Measurements from ENCODE around the gene ZKSCAN5.

DNA sequence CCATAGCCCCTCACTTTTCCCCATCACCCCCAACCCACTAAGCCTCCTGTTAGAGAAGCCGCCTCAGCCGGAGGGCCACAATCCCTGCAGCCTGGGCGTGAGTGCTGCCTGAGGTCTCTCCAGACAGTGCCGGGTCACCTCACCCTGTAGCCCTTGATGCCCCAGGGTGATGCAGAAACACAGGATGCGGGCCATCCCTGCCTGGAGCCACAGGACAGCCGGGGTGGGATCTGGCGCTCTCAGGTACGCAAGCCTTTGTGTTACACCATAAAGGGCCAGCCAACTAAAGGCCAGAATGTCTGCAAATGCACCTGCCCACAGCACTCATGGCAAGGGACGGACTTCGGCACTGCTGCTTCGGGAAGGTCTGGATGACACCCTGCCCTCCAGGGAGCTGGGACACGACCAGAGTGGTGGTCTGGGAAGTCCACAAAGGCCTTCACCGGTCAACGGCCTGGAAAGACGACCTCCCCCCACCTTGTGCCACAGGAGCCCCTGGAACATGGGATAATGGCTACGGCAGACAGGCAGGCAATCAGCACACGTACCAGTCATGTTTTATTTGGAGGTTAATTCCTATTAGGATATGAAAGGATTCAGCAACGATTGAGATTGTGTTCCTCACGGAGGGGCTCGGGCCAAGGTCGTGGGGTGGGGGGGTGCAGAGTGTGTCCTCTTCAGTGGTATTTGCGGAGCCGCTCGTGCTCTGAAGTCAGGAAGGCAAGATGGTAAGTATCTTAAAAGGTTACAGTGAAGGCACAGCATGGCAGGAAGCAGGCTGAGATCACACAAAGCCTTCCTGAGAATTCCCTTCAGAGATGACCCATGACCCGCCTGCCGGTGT lies 46.6 kb upstream of the ZKSCAN5 start:
- TF ChIP-seq, protein P1, sequence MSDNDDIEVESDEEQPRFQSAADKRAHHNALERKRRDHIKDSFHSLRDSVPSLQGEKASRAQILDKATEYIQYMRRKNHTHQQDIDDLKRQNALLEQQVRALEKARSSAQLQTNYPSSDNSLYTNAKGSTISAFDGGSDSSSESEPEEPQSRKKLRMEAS (CRISPR knock-in tag; IDR thresholded peaks at IDR 0.05) = no peak
- TF ChIP-seq ZNF219 (CRISPR knock-in tag; IDR thresholded peaks at IDR 0.05; ENCODE audit: borderline replicate concordance) (no peak), TP53 (CRISPR knock-in tag; IDR thresholded peaks at IDR 0.05) (no peak), TEAD4 (CRISPR knock-in tag; IDR thresholded peaks at IDR 0.05) (no peak), GABPB1 (CRISPR knock-in tag; IDR thresholded peaks at IDR 0.05) (no peak), KAT7 (CRISPR knock-in tag; IDR thresholded peaks at IDR 0.05; ENCODE audit: borderline replicate concordance) (no peak)
- TF ChIP-seq, protein P2, sequence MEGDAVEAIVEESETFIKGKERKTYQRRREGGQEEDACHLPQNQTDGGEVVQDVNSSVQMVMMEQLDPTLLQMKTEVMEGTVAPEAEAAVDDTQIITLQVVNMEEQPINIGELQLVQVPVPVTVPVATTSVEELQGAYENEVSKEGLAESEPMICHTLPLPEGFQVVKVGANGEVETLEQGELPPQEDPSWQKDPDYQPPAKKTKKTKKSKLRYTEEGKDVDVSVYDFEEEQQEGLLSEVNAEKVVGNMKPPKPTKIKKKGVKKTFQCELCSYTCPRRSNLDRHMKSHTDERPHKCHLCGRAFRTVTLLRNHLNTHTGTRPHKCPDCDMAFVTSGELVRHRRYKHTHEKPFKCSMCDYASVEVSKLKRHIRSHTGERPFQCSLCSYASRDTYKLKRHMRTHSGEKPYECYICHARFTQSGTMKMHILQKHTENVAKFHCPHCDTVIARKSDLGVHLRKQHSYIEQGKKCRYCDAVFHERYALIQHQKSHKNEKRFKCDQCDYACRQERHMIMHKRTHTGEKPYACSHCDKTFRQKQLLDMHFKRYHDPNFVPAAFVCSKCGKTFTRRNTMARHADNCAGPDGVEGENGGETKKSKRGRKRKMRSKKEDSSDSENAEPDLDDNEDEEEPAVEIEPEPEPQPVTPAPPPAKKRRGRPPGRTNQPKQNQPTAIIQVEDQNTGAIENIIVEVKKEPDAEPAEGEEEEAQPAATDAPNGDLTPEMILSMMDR (IDR thresholded peaks at IDR 0.05) = no peak
- TF ChIP-seq, protein P3, sequence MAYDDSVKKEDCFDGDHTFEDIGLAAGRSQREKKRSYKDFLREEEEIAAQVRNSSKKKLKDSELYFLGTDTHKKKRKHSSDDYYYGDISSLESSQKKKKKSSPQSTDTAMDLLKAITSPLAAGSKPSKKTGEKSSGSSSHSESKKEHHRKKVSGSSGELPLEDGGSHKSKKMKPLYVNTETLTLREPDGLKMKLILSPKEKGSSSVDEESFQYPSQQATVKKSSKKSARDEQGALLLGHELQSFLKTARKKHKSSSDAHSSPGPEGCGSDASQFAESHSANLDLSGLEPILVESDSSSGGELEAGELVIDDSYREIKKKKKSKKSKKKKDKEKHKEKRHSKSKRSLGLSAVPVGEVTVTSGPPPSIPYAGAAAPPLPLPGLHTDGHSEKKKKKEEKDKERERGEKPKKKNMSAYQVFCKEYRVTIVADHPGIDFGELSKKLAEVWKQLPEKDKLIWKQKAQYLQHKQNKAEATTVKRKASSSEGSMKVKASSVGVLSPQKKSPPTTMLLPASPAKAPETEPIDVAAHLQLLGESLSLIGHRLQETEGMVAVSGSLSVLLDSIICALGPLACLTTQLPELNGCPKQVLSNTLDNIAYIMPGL (CRISPR knock-in tag; IDR thresholded peaks at IDR 0.05) = no peak
- TF ChIP-seq, protein P4, sequence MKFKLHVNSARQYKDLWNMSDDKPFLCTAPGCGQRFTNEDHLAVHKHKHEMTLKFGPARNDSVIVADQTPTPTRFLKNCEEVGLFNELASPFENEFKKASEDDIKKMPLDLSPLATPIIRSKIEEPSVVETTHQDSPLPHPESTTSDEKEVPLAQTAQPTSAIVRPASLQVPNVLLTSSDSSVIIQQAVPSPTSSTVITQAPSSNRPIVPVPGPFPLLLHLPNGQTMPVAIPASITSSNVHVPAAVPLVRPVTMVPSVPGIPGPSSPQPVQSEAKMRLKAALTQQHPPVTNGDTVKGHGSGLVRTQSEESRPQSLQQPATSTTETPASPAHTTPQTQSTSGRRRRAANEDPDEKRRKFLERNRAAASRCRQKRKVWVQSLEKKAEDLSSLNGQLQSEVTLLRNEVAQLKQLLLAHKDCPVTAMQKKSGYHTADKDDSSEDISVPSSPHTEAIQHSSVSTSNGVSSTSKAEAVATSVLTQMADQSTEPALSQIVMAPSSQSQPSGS (CRISPR knock-in tag; IDR thresholded peaks at IDR 0.05; ENCODE audit: borderline replicate concordance, low read depth) = no peak
- TF ChIP-seq, protein P5, sequence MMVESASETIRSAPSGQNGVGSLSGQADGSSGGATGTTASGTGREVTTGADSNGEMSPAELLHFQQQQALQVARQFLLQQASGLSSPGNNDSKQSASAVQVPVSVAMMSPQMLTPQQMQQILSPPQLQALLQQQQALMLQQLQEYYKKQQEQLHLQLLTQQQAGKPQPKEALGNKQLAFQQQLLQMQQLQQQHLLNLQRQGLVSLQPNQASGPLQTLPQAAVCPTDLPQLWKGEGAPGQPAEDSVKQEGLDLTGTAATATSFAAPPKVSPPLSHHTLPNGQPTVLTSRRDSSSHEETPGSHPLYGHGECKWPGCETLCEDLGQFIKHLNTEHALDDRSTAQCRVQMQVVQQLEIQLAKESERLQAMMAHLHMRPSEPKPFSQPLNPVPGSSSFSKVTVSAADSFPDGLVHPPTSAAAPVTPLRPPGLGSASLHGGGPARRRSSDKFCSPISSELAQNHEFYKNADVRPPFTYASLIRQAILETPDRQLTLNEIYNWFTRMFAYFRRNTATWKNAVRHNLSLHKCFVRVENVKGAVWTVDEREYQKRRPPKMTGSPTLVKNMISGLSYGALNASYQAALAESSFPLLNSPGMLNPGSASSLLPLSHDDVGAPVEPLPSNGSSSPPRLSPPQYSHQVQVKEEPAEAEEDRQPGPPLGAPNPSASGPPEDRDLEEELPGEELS (CRISPR knock-in tag; IDR thresholded peaks at IDR 0.05) = no peak
- TF ChIP-seq, protein P6, sequence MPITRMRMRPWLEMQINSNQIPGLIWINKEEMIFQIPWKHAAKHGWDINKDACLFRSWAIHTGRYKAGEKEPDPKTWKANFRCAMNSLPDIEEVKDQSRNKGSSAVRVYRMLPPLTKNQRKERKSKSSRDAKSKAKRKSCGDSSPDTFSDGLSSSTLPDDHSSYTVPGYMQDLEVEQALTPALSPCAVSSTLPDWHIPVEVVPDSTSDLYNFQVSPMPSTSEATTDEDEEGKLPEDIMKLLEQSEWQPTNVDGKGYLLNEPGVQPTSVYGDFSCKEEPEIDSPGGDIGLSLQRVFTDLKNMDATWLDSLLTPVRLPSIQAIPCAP (CRISPR knock-in tag; IDR thresholded peaks at IDR 0.05) = no peak
